GM21447 (cell line): ENCODE measurements around the gene FOXE3.

Source experiments
- ATAC-seq: cut with Tn5 transposase; IDR thresholded peaks from one replicate; pipeline ENCODE4 v1.9.1; 2021; ENCODE audit not compliant: unreplicated experiment

The FOXE3 gene

GRCh38 chr1:47434051-47434842 lies 18.2 kb downstream of the FOXE3 start:
- no peak for ATAC-seq

GRCh38 chr1:47435506-47436303 lies 19.6 kb downstream of the FOXE3 start:
- no peak for ATAC-seq

- peak; percentile 38 for ATAC-seq
Measured at GRCh38 chr1:47436304-47436978, 20.4 kb downstream of the FOXE3 start.

- ATAC-seq, result peak; percentile 7
Measured at GRCh38 chr1:47436979-47437446, 20.9 kb downstream of the FOXE3 start.

GRCh38 chr1:47437447-47438164 lies 21.5 kb downstream of the FOXE3 start, which contains the start of gene FOXD2:
FOXD2 (plus strand) TSS chr1:47438044; CDS start chr1:47438136, 92 bp downstream.
- peak; percentile 68 for ATAC-seq

GRCh38 chr1:47438165-47439016 lies 22.3 kb downstream of the FOXE3 start:
- ATAC-seq, result no peak

- no peak for ATAC-seq
Measured at GRCh38 chr1:47439017-47439818, 23.1 kb downstream of the FOXE3 start.

GRCh38 chr1:47439819-47440598 lies 23.9 kb downstream of the FOXE3 start:
- ATAC-seq, result no peak

GRCh38 chr1:47440599-47441081 lies 24.6 kb downstream of the FOXE3 start:
- ATAC-seq, result no peak

GRCh38 chr1:47441450-47442106 lies 25.5 kb downstream of the FOXE3 start:
- no peak for ATAC-seq

- ATAC-seq, result no peak
Measured at GRCh38 chr1:47442202-47442601, 26.1 kb downstream of the FOXE3 start.

- no peak for ATAC-seq
Measured at GRCh38 chr1:47442842-47443529, 26.9 kb downstream of the FOXE3 start.

GRCh38 chr1:47443530-47444296 lies 27.6 kb downstream of the FOXE3 start:
- ATAC-seq, result no peak

- no peak for ATAC-seq
Measured at GRCh38 chr1:47444297-47444561, 28.1 kb downstream of the FOXE3 start.

GRCh38 chr1:47444562-47445465 lies 28.7 kb downstream of the FOXE3 start:
- ATAC-seq, result no peak
